Endothelial cell of umbilical vein (primary cell): Measurements from ENCODE around the gene COLGALT1.

Source experiments
- EZH2 ChIP-seq: IDR thresholded peaks from 2 replicates; pipeline ENCODE4 v1.6.1; 2012; ENCODE audit warnings: borderline replicate concordance, low read depth, mild to moderate bottlenecking, moderate library complexity, low read length, inconsistent platforms; ENCODE audit not compliant: severe bottlenecking
- POLR2A ChIP-seq: IDR thresholded peaks from 2 replicates; pipeline ENCODE4 v1.6.1; 2012; ENCODE audit warnings: low read depth, mild to moderate bottlenecking, control low read depth, low read length
- POLR2AphosphoS5 ChIP-seq: IDR thresholded peaks from 2 replicates; pipeline ENCODE4 v1.6.1; 2012; ENCODE audit warnings: low read depth, mild to moderate bottlenecking, control low read depth, low read length, moderate library complexity; ENCODE audit not compliant: insufficient read depth
- TF ChIP-seq, protein P1 (sequence below), 2 donors: IDR thresholded peaks; 1 replicate in 1 of 2; 2 replicates in 1 of 2; pipeline ENCODE4 v1.5.1; 2011; ENCODE audit warnings: low read length in 2 of 2, mild to moderate bottlenecking in 2 of 2, moderate library complexity in 2 of 2, control low read depth in 1 of 2, inconsistent platforms in 1 of 2, low read depth in 1 of 2; ENCODE audit not compliant: insufficient read depth in 1 of 2; ENCODE audit errors: extremely low read depth in 1 of 2
- TF ChIP-seq, protein P2 (sequence below): IDR thresholded peaks from 2 replicates; pipeline ENCODE4 v1.6.1; 2011; ENCODE audit not compliant: insufficient read depth, insufficient read length

DNA sequence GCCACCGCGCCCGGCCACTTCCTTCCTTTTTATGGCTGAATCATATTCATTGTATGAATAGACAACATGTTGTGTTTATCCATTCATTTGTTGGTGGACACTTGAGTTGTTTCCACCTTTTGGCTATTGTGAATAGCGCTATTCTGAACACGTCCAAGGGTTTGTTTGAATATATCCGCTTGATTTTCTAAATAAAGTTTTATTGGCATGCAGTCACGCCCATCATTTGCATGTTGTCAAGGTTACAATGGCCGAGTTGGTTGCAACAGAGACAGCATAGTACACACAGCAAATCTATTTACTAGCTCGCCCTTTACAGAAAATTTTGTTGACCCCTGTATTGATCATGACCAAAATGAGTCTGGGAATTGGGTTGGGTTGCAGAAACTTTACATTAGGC is 43.5 kb downstream of the COLGALT1 start:
- TF ChIP-seq, protein P1, sequence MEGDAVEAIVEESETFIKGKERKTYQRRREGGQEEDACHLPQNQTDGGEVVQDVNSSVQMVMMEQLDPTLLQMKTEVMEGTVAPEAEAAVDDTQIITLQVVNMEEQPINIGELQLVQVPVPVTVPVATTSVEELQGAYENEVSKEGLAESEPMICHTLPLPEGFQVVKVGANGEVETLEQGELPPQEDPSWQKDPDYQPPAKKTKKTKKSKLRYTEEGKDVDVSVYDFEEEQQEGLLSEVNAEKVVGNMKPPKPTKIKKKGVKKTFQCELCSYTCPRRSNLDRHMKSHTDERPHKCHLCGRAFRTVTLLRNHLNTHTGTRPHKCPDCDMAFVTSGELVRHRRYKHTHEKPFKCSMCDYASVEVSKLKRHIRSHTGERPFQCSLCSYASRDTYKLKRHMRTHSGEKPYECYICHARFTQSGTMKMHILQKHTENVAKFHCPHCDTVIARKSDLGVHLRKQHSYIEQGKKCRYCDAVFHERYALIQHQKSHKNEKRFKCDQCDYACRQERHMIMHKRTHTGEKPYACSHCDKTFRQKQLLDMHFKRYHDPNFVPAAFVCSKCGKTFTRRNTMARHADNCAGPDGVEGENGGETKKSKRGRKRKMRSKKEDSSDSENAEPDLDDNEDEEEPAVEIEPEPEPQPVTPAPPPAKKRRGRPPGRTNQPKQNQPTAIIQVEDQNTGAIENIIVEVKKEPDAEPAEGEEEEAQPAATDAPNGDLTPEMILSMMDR (IDR thresholded peaks at IDR 0.05; ENCODE audit: extremely low read depth in 1 of 2, insufficient read depth in 1 of 2, low read depth in 1 of 2, low read length in 2 of 2): no peak
- TF ChIP-seq, protein P2, sequence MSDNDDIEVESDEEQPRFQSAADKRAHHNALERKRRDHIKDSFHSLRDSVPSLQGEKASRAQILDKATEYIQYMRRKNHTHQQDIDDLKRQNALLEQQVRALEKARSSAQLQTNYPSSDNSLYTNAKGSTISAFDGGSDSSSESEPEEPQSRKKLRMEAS: no peak
- TF ChIP-seq EZH2 (no peak), POLR2A (no peak), POLR2AphosphoS5 (no peak)
